GM21717 (cell line): ENCODE results near the gene PRSS21.

Experiments used
- ATAC-seq: cut with Tn5 transposase; IDR thresholded peaks from one replicate; pipeline ENCODE4 v1.9.1; 2021; ENCODE audit warnings: mild to moderate bottlenecking, moderate library complexity; ENCODE audit not compliant: unreplicated experiment

Gene PRSS21

DNA sequence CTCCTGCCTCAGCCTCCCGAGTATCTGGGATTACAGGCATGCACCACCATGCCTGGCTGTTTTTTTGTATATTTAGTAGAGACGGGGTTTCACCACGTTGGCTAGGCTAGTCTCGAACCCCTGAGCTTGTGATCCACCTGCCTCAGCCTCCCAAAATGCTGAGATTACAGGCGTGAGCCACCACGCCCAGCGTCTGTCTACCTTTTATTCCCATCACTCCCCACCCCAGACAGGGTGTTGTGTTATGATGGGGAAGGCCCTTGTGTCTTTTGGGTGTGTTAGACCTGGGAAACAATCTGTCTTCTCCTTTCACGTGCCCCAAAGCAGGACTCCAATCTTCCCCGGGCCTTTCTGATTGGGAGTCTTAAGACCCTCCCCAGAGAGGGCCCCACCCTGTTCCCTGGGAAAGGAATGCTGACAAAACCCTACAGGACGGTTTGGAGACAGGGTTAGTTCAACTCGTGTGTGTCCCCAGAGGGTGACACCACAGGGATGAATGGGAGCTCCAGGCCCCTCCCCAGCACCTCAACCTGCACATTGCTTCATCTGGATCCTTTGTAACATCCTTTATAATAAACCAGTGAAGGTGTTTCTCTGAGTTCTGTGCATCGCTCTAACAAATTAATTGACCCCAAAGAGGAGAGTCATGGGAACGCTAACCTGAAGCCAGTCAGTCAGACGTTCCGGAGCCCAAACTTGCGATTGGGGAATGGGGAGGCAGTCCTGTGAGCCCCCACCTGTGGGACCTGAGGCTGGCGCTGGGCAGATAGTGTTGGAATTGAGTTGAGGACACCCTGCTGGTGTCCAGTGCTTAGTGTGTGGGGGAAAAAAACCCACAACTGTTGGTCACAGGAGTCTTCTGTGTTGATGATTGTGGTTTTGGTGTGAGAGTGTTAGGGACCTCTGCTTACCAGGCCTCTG, 36.8 kb upstream of the PRSS21 start:
- ATAC-seq: no peak

DNA sequence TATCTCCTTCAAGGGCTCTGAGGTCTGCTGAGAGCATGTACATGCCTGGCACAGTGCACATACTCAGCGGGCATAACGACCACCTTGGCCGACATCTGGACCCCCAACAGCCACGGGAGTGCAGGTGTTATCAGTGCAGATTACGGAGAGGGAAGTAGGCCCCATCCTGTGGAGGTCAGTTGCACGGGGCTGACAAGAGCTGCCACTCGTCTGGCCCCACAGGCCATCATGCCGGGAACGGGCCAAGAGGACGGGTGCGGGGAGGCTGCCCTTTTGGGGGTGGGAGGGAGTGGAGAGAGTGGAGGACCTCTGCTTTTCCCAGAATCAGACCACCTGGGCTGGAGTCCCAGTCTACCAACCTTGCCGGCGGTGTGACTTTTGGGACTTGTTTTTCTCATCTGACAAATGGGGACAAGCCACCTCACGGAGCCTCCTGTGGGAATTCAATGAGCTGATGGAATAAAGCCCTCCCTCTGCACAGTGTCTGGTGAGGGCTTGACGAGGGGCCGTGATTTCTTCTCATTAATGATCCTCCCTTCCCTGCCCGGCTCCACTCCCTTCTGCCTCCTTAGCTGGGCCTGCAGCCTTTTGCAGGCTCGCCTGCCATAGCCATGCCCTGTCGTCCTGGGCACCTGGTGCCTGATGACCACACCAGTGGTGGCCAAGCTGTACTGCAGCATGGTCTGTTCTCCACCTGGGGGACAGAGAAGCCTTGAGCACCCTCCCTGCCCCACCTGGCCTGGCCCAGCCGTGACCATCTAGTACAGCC, 34.3 kb upstream of the PRSS21 start:
- no peak for ATAC-seq

DNA sequence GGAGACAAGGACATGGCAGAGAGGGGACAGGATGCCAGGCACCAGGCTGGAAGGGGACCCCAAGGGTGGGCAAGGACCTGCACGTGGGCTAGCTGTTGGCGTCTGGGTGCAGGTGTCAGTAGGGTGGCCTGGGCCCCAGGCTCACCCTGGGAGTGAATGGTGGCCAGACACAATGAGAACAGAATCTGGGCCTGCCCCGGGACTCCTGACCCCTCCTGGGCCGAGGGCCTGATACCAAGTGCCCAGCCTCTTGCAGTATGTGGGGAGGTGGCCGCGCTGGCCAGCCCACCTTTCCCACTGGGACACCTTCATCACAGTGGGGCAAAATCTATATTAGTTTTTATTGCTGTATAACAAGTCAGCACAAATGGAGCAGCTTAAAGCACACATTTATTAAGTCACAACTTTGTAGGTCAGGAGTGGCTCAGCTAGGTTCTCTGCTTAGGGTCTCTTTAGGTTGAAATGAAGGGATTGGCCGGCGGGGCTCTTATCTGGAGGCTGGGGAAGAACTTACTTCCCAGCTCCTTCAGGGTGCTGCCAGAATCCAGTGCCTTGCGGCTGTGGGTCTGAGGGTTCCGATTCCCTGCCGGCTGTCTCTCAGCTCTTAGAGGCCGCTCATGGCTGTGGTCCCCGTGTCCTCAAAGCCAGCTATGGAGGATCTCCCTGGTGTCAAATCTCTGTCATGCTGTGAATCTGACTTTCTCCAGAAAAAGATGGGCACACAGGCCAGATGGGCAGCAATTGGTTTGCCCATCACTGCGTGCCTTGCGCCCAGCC, 33.3 kb upstream of the PRSS21 start:
- no peak for ATAC-seq

DNA sequence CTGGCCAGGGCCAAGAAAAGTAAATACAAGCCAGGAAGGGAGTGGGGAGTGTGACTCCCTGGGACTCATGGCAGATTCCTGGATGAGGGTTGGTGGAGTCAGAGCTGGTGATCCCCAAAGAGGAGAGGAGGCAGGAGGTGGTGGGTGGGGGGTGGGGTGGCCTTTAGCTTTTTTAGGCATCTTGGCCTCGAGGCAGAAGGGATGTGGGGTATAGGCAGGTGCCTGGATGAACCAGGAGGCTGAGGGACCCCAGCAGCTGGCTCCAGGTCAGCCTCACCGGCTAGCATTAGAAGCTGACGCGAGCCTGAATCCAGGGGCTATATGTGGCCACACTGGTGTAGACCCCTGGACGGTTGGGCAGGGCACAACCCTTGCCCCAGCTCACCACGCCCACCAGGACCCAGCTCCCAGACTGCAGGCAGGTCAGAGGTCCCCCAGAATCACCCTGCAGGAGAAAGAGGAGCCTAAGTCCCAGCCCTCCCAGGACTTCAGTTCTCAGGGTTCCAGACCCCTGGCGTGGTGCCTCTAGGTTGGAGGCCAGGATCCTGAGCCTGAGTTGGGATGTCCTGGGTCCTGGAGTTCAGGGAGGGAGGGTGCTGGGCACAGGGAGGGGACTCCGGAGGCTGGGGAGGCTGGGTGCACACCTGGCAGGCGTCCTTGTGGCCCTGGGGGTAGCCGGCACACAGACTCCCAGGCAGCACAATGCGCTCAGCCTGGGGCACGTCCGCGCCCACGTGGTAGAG, 32.5 kb upstream of the PRSS21 start:
- no peak for ATAC-seq

DNA sequence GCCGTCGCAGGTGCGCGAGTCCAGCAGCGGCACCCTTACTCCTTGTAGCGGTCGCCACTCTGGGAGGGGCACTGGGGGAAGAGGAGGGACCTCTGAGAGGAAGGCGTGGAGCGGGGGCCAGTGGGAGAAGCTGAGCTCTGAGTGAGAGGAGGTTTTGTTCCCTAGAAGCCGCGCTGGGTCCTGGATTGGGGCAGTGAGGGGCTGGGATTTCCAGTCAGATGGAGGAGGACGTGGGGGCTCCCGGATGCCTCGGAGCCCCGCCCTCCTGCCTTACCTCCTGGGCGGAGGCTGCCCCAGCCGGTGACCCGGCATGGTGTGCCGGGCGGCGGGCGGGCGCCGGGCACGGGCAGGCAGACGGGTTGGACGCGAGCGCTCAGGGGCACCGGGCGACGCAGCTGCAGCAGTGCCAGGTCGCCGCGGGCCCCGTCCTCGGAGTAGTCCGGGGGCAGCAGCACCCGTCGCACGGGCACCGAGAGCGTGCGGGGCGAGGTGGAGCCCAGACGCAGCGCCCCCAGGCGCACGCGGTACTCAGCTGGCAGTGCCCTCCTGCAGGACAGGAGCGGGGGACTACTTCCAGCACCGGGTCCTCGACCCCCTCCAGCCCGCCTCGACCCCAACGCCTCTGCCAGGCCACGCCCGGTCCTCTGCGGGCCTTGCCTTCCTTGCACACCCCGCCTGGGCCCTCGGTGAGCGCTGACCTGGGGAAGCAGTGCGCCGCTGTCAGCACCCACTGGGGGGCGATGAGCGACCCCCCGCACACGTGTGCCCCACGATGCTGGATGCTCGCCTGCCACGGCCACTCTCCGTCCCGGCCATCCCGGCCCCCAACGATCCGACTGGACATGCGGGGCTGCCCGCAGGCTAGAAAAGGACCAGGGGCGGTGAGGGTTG, 31.7 kb upstream of the PRSS21 start:
- no peak for ATAC-seq

DNA sequence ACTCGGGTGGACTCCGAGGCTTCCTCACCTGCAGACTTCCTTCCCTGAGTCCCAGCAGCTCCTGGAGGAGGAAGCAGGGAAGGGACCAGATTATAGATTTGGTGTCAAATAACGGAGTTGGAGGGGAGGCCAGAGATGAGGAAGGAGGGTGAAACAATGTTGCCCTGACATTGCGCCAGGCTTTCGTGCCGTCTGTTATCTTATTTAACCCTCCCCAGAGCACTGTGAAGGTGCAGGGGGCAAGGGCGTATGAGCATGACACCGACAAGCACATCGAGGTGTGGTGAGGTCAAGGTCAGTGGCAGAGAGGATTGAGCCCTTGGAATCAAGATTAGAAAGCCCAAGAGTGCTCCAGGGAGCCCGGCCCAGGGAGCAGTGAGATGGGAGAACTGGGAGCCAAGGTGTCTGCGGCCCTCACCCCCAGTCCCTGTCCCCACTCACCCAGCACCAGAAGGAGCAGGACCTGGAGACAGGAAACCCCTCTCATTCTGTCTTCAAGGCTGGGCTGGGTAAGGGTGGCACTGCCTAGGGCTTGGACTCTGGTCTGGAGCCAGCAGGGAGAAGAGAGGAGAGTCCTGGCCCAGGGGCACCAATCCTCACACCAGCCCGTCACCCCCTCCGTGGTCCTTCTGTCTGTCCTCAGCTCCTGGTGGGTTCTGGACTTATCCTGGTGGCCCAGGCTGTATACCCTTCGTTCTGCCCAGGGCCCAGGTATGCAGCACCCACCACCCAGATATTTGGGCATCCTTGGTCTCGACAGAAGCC, 30.8 kb upstream of the PRSS21 start:
- no peak for ATAC-seq

DNA sequence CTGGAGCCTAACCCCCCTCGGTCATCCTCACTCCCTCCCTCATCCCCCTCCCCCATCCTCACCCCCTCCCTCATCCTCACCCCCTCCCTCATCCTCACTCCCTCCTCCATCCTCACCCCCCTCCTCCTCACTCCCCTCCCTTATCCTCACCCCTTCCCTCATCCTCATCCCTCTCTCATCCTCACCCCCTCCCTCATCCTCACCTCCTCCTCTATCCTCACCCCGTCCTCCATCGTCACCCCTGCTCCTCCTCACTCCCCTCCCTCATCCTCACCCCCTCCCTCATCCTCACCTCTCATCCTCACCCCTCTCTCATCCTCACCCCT, 30.2 kb upstream of the PRSS21 start:
- ATAC-seq: no peak

DNA sequence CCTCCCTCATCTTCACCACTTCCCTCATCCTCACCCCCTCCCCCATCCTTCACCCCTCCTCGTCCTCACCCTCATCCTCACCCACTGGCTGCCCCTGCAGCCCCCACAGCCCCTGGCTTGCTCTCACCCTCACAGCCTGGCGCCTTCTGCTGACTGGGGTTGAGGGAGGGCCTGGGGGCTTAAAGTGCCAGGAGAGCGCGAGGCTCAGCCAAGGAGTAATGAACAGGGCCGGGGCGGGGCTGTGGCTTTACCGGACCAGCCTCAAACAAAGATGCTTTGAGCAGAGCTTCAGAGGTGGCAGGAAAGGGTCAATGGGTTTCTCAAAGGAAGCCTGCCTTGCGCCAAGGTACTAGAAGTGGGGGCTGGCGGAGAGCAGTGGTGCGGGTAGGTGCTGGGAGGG, 29.6 kb upstream of the PRSS21 start, which contains the start of gene PRSS33:
PRSS33 (minus strand) TSS at position 155 of the 400 bp plus-strand sequence. CDS start 1,013 bp downstream, outside the sequence.
- no peak for ATAC-seq

DNA sequence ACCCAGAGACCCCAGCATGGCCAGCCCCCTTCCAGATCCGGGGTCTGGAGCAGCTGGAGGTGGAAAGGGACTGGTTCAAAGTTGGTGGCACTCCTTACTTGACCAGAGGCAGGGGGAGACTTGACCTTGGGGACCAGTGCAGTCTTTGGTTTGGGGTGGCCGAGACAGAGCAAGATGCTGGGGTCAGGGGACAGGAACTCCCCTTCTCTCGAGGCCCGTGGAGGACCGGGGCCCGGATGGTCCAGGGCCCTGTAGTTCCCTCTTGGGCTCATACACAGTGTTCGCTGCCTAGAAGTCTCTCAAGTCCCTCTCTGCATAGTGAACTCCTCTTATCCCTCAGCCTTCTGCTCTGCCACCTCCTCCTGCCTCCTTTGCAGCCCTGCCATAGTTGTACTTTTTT, 29.1 kb upstream of the PRSS21 start:
- ATAC-seq: no peak

DNA sequence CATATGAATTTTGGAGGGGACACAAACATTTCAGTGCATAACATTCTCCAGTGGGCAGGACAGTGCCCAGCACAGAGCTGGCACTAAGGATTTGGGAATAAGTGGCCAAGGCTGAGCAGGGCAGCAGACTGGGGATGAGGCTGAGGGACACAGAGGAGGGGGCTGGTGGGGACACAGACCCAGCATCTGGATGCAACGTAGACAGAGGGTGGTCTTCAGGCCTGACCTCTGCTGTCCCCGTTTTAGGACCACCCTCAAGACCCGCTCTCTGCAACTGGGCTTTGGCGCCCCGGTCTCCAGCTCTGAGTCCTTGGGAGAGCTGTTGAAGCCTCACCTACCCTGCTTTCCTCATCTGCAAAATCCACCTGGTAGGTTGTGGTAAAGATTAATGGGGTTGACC, 26.4 kb upstream of the PRSS21 start:
- no peak for ATAC-seq

DNA sequence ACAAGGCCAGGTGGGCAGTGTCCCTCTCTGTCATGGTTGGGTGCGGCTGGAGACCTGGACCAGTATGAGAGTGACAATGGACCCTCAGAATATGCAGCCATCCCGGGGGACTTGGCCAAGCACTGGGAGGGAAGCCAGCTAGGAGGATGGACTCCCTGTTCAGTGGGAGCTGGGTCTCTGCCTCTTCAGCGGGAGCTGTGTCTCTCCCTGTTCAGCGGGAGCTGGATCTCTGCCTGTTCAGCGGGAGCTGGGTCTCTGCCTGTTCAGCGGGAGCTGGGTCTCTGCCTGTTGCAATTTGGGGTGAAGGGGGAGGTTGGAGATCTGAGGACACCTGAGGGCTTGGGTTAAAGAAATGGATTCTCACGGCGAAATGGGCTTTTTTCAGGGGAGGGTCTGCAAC, 25.9 kb upstream of the PRSS21 start:
- no peak for ATAC-seq

DNA sequence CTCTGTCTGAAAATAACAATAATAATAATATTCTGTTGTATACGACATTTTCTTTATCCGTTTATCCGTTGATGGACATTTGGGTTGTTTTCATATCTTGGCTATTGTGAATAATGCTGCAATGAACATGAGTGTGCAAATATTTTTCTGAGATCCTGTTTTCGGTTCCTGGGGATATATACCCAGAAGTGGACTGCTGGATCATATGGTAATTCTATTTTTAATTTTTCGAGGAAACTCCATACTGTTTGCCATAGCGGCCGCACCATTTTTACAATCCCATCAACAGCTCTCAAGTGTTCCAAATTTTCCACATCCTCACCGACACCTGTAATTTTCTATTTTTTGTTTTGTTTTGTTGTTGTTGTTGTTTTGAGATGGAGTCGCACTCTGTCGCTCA, 24.1 kb upstream of the PRSS21 start:
- ATAC-seq: no peak

DNA sequence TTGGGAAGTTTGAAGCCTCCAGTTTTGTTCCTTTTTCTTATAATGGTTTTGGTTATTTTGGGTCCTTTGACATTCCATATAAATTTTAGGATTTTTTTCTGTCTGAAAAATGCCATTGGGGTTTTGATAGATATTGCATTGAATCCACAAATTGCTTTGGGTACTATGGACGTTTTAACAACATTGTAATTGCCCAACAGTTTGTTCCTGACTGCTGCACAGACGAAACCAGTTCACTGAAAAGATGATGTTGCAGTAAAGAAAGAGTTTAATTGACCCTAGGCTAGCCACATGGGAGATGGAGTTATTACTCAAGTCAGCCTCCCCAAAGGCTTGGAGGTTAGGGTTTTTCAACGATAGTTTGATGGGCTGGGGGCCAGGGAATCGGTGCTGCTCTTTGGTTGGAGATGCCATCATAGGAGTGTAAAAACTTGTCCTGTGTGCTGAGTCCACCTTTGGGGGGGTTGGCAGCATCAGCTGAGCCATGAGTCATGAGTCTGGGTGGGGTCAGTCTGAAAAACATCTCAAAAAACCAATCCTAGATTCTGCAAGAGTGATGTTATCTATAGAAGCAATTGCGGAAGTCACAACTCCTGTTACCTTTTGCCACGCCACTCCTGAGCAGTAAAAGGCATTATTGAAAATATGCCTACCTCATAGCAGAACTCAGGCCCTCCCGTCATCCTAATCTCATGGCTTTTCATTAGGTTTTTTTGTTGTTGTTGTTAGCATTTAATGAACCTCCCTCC, 21.5 kb upstream of the PRSS21 start:
- ATAC-seq: no peak

DNA sequence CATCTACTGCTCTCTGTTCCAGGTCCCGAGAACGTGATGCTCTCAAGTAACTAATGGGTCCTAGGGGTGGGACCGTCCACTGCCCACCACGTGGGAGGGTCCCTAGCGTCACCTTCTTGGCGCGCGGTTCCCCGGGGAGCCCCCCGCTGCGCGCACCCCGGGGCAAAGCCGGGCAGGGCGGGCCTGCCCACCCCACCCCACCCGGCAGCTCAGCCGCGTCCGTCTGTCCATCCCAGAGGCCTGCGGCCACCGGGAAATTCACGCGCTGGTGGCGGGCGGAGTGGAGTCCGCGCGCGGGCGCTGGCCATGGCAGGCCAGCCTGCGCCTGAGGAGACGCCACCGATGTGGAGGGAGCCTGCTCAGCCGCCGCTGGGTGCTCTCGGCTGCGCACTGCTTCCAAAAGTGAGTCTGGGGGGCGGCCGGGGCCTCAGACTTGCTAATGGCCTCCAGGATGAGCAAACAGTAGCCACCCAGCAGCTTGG, 18.3 kb upstream of the PRSS21 start:
- no peak for ATAC-seq

DNA sequence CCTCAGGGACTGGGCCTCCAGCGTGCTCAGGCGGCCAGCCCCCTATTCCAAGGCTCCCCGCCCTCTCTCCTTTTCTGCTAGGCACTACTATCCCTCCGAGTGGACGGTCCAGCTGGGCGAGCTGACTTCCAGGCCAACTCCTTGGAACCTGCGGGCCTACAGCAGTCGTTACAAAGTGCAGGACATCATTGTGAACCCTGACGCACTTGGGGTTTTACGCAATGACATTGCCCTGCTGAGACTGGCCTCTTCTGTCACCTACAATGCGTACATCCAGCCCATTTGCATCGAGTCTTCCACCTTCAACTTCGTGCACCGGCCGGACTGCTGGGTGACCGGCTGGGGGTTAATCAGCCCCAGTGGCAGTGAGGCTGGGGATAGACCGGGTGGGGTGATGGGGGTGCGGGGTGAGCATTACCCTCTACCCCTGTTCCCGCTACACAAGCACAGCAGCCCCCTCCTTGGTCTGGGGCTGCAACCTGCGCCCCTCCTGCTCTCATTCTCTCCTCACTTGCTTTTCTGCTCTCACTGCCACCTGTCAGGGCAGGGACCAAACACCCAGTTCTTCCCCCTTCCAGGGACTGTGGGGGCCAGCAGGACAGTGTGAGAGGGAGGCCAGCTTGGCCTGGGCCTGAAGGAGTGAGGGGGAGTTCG, 17.7 kb upstream of the PRSS21 start:
- ATAC-seq: no peak

DNA sequence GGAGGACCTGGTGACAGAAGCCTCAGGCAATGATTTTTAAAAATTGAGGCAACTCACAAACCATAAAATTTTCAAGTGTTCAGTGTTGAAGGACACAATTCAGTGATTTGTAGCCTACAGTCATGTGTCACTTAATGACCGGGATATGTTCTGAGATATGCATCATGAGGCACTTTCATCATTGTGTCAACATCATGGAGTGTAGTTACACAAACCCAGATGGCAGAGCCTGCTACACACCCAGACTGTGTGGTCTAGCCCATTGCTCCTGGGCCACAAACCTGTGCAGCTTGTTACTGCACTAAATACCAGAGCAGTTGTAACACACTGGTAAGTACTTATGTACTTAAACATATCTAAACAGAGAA, 17.2 kb upstream of the PRSS21 start:
- no peak for ATAC-seq

DNA sequence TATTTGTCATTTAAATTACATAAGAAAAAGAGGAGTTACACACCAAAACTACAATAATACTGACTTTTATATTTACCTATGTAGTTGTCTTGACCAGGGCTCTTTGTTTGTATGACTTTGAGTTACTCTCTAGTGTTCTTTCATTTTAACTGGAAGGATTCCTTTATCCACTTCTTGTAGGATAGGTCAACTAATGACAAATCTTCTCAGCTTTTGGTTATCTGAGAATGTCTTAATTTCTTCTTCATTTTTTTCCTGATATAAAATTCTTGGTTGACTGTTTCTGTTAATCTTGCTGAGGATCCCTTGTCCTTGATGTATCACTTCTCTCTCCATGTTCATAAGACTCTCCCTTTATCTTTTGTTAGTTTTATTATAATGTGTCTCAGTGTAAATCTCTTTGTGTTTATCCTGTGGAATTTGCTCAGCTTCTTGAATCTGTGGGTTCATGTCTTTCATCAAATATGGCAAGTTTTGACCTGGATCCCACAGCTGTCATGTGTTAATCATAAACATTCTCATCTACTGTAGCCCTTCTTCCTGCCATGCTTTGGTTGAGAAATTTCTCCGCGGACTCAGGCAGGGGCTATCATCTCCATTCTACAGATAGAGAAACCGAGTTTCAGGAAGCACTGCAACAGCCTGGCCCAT, 13.4 kb upstream of the PRSS21 start:
- no peak for ATAC-seq
